Fibroblast of the aortic adventitia (primary cell): ENCODE measurements around the gene SHANK1. TPM values are rescaled to one million over a fixed set of nuclear protein-coding genes. Genes with fewer than 3 reads are reported as not detected.

Experiments used
- DNase-seq: peaks from one replicate; pipeline ENCODE4 v3.0.0-alpha.2; 2010; ENCODE audit warnings: low read depth
- H3K4me3 ChIP-seq: 2 replicates; pipeline ENCODE4 v1.5.1; 2011; ENCODE audit warnings: low read depth, mild to moderate bottlenecking, control low read depth, low read length, moderate library complexity
- total RNA-seq: library from RNA; depleted of rRNA; stranded (reverse); fragments of >200 nt; gene quantifications from 2 replicates; pipeline ENCODE4 v1.2.3, GENCODE V29; 2012; ENCODE audit warnings: low replicate concordance
- TF ChIP-seq, protein P1 (sequence below): IDR thresholded peaks from 2 replicates; pipeline ENCODE4 v1.5.1; 2011; ENCODE audit warnings: mild to moderate bottlenecking, low read length, control low read depth, inconsistent platforms; ENCODE audit not compliant: insufficient read depth

SHANK1 gene
- total RNA-seq, 1 donor: 4.2 TPM

DNA sequence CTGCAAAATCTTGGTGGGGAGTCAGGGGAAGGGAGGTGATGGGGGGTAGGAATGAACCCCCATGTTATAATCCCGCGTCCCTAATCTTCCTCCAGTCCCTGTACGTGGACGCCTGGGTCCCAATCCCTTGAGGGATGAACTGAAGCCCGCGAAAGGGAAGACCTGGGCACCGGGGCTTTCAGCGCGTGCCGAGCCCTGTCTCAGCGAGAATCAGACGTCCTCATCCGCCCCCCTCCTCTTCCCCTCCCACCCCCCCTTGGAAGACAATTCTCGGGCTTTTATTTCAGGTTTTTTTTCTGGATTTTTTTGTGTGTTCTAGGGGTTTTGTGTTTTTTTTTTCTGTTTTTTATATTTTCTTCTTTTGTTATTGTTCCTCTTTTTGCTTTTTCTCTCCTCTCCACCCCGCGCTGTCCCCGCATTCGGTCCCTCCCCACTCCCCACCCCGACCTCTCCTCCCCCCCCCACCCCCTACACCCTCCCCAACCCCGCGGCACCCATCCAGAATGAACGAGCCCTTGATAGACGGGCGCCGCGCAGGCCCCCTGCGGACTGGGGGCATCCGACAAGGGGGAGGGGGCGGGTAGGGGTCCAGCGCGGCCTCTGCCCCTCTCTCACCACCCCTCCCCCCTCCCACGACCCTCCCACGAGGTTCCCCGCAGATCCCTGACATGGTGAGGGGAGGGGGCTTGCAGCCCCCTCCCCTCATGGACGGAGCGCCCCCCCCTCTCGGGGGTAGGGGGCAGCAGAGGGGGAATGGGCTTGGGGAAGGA, 60.1 kb downstream of the SHANK1 start:
- H3K4me3 ChIP-seq: peak overlapping the region; percentile 40
- no peak for DNase-seq
- TF ChIP-seq, protein P1, sequence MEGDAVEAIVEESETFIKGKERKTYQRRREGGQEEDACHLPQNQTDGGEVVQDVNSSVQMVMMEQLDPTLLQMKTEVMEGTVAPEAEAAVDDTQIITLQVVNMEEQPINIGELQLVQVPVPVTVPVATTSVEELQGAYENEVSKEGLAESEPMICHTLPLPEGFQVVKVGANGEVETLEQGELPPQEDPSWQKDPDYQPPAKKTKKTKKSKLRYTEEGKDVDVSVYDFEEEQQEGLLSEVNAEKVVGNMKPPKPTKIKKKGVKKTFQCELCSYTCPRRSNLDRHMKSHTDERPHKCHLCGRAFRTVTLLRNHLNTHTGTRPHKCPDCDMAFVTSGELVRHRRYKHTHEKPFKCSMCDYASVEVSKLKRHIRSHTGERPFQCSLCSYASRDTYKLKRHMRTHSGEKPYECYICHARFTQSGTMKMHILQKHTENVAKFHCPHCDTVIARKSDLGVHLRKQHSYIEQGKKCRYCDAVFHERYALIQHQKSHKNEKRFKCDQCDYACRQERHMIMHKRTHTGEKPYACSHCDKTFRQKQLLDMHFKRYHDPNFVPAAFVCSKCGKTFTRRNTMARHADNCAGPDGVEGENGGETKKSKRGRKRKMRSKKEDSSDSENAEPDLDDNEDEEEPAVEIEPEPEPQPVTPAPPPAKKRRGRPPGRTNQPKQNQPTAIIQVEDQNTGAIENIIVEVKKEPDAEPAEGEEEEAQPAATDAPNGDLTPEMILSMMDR: no peak

- H3K4me3 ChIP-seq: peak overlapping the region; percentile 60
- TF ChIP-seq, protein P1: no peak
- peak; percentile 40 for DNase-seq
Measured at GRCh38 chr19:50658441-50659317, 60.9 kb downstream of the SHANK1 start.

- H3K4me3 ChIP-seq: peak overlapping the region; percentile 60
- DNase-seq: peak; percentile 94
- TF ChIP-seq, protein P1: no peak
Measured at GRCh38 chr19:50657712-50658440, 61.7 kb downstream of the SHANK1 start.

GRCh38 chr19:50657222-50657669, 62.4 kb downstream of the SHANK1 start:
- no peak for DNase-seq
- no peak overlapping the region for H3K4me3 ChIP-seq
- TF ChIP-seq, protein P1: no peak

DNA sequence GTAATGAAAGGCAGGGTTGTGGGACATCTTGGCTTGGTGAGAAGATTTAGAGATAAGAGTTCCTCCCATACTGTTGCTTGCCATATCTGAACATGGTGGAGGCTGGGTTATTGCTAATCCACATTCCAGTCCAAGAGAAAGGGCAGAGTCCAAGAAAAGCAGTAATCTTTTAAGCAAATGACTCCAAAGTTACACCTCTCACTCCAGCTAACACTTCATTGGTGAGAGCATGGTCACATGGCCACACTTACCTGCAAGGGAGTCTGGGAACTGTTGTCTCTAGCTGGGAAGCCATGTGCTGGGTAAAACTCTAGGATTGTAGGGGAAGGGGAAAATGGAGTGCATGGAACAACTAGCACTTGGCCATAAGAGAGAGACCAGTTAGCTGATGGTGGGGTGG, 64.7 kb downstream of the SHANK1 start:
- H3K4me3 ChIP-seq: no peak overlapping the region
- DNase-seq: no peak
- TF ChIP-seq, protein P1: no peak

DNA sequence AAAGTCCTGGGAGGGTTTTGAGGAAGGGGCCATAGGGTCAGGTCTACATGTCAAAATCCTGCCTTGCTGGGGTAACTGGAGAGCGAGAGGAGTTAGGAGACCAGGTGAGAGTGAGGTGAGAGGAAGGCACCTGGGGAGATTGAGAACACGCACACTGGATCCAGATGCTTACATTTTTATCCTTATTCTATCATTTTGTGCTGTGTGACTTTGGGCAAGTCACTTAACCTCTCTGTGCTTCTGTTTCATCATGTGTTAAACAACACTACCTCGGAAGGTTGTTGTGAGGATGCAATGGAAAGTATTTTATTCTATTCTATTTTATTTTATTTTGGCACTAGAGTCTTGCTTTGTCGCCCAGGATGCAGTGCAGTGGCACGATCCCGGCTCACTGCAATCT, 66.9 kb downstream of the SHANK1 start:
- TF ChIP-seq, protein P1: no peak
- DNase-seq: no peak
- H3K4me3 ChIP-seq: no peak overlapping the region
